H1 (cell line): ENCODE results near the gene ZCCHC9. TPM values are rescaled to one million over a fixed set of nuclear protein-coding genes. Genes with fewer than 3 reads are reported as not detected.
"Not testable (repeated sequence)": the region's sequence is repeated elsewhere in the genome, so short reads cannot be mapped to it uniquely, and the experiment has no call there.

Experiments
- CTCF ChIA-PET: fragments of 300-600 bp; sonication (Branson Sonifier 250); formaldehyde crosslinking; loops from one replicate; lab custom pipeline; 2021; ENCODE audit not compliant: partially characterized antibody; lab: Charles Lee
- POLR2A ChIA-PET: fragments of 300-600 bp; sonication (Branson Sonifier 250); formaldehyde crosslinking; loops from one replicate; lab custom pipeline; 2021; ENCODE audit warnings: inconsistent platforms; ENCODE audit not compliant: partially characterized antibody; lab: Charles Lee
- DNase-seq, 2 experiments: peaks; one replicate each; pipeline versions ENCODE4 v3.0.0 to v3.0.0-alpha.2; 2010 to 2022; ENCODE audit warnings: low spot score in 2 of 2, low read depth in 1 of 2, mixed read lengths in 1 of 2
- FAIRE-seq: peaks from 2 replicates; lab custom pipeline; 2011; peaks lifted over from hg19 to GRCh38; lab: Jason Lieb, UNC
- H2AFZ ChIP-seq: 2 replicates; pipeline ENCODE4 v1.8.1; 2012; ENCODE audit warnings: low read length, inconsistent platforms
- H2AK5ac ChIP-seq: 2 replicates; pipeline ENCODE4 v1.6.1; 2013; ENCODE audit warnings: low read depth, low read length
- H2BK120ac ChIP-seq: replicated peaks from 2 replicates; pipeline ENCODE3; 2013; ENCODE audit warnings: low read depth, low read length, inconsistent platforms
- H2BK12ac ChIP-seq: 2 replicates; pipeline ENCODE4 v1.6.1; 2013; ENCODE audit warnings: low read depth, low read length
- H2BK15ac ChIP-seq: 2 replicates; pipeline ENCODE4 v1.6.1; 2013; ENCODE audit warnings: low read length
- H2BK20ac ChIP-seq: 2 replicates; pipeline ENCODE4 v1.6.1; 2013; ENCODE audit warnings: low read length
- H2BK5ac ChIP-seq: 2 replicates; pipeline ENCODE4 v1.6.1; 2013; ENCODE audit warnings: low read depth, low read length
- H3K14ac ChIP-seq: 2 replicates; pipeline ENCODE4 v1.6.1; 2013; ENCODE audit warnings: inconsistent platforms; ENCODE audit not compliant: insufficient read length
- H3K18ac ChIP-seq: 2 replicates; pipeline ENCODE4 v1.6.1; 2013; ENCODE audit warnings: low read length; ENCODE audit errors: extremely low read depth
- H3K23ac ChIP-seq: 2 replicates; pipeline ENCODE4 v1.6.1; 2013; ENCODE audit warnings: inconsistent platforms; ENCODE audit not compliant: insufficient read length
- H3K23me2 ChIP-seq: 2 replicates; pipeline ENCODE4 v1.6.1; 2013; ENCODE audit warnings: low read depth, low read length
- H3K27ac ChIP-seq: 2 replicates; pipeline ENCODE4 v1.6.1; 2011; ENCODE audit warnings: low read depth, low read length, inconsistent platforms
- H3K27me3 ChIP-seq, 4 experiments: replicated peaks in 1 of 4; 1 replicate in 1 of 4; 2 replicates in 3 of 4; pipeline versions ENCODE4 v1.6.1 to v1.8.1; 2011 to 2013; ENCODE audit warnings: low read length in 3 of 4, mild to moderate bottlenecking in 3 of 4, inconsistent platforms in 2 of 4, mixed read lengths in 2 of 4, moderate library complexity in 1 of 4; ENCODE audit not compliant: control insufficient read depth in 3 of 4, insufficient read depth in 3 of 4; ENCODE audit errors: extremely low read depth in 1 of 4
- H3K36me3 ChIP-seq, 4 experiments: 2 replicates each; pipeline versions ENCODE4 v1.6.1 to v1.8.1; 2011 to 2013; ENCODE audit warnings: mild to moderate bottlenecking in 4 of 4, low read length in 3 of 4, moderate library complexity in 2 of 4, control low read depth in 1 of 4, inconsistent platforms in 1 of 4; ENCODE audit not compliant: insufficient read depth in 4 of 4, control insufficient read depth in 2 of 4
- H3K4ac ChIP-seq: replicated peaks from 2 replicates; pipeline ENCODE3; 2013; ENCODE audit warnings: low read length, low read depth, mixed read lengths, inconsistent platforms; ENCODE audit not compliant: insufficient read length
- H3K4me1 ChIP-seq, 4 experiments: replicated peaks in 1 of 4; 1 replicate in 1 of 4; 2 replicates in 3 of 4; pipeline versions ENCODE4 v1.6.1 to v1.8.1; 2011 to 2013; ENCODE audit warnings: low read length in 3 of 4, inconsistent platforms in 2 of 4, mixed read lengths in 1 of 4; ENCODE audit not compliant: insufficient read depth in 4 of 4, control insufficient read depth in 3 of 4
- H3K4me2 ChIP-seq, 2 experiments: 2 replicates each; pipeline versions ENCODE4 v1.6.1 to v1.8.1; 2011 to 2013; ENCODE audit warnings: low read depth in 2 of 2, low read length in 2 of 2, control low read depth in 1 of 2, inconsistent platforms in 1 of 2, mild to moderate bottlenecking in 1 of 2; ENCODE audit not compliant: insufficient read depth in 1 of 2
- H3K4me3 ChIP-seq, 4 experiments: fragments of 200-600, 300-600 bp in 1 of 4; sonication (generic), shearing (Covaris generic), sonication (Bioruptor Twin) in 1 of 4; 2 replicates each; pipeline versions ENCODE4 v1.5.1 to v1.8.1; 2011 to 2016; ENCODE audit warnings: low read length in 4 of 4, low read depth in 3 of 4, control low read depth in 2 of 4, inconsistent platforms in 2 of 4, mild to moderate bottlenecking in 2 of 4, mixed read lengths in 1 of 4, moderate library complexity in 1 of 4; ENCODE audit not compliant: insufficient read depth in 2 of 4; ENCODE audit errors: extremely low read depth in 1 of 4
- H3K56ac ChIP-seq: replicated peaks from 2 replicates; pipeline ENCODE3; 2013; ENCODE audit warnings: low read depth, mild to moderate bottlenecking, mixed read lengths, low read length, inconsistent platforms; ENCODE audit not compliant: insufficient read length
- H3K79me1 ChIP-seq: 2 replicates; pipeline ENCODE4 v1.6.1; 2013; ENCODE audit warnings: low read depth, low read length, control low read depth
- H3K79me2 ChIP-seq, 2 experiments: 2 replicates each; pipeline versions ENCODE4 v1.6.1 to v1.8.1; 2012 to 2013; ENCODE audit warnings: low read length in 2 of 2, mild to moderate bottlenecking in 2 of 2, inconsistent platforms in 1 of 2; ENCODE audit not compliant: insufficient read depth in 2 of 2, control insufficient read depth in 1 of 2
- H3K9ac ChIP-seq, 4 experiments: replicated peaks in 1 of 4; 1 replicate in 1 of 4; 2 replicates in 3 of 4; pipeline versions ENCODE4 v1.6.1 to v1.8.1; 2011 to 2013; ENCODE audit warnings: low read depth in 3 of 4, low read length in 3 of 4, control low read depth in 2 of 4, mild to moderate bottlenecking in 2 of 4, moderate library complexity in 2 of 4, inconsistent platforms in 1 of 4; ENCODE audit errors: extremely low read depth in 1 of 4
- H3K9me3 ChIP-seq, 2 experiments: 2 replicates each; pipeline versions ENCODE4 v1.6.1 to v1.8.1; 2012 to 2013; ENCODE audit warnings: mild to moderate bottlenecking in 2 of 2, moderate library complexity in 2 of 2, control low read depth in 1 of 2, inconsistent platforms in 1 of 2, low read depth in 1 of 2, low read length in 1 of 2, mixed read lengths in 1 of 2; ENCODE audit not compliant: insufficient read depth in 2 of 2
- H4K20me1 ChIP-seq, 2 experiments: replicated peaks in 1 of 2; 2 replicates each; pipeline versions ENCODE3 to v1.8.1; 2011 to 2013; ENCODE audit warnings: inconsistent platforms in 2 of 2, low read length in 2 of 2, mild to moderate bottlenecking in 1 of 2; ENCODE audit not compliant: insufficient read depth in 2 of 2, control insufficient read depth in 1 of 2
- H4K5ac ChIP-seq: 2 replicates; pipeline ENCODE4 v1.6.1; 2013; ENCODE audit warnings: low read length, low read depth, mixed read lengths, inconsistent platforms; ENCODE audit not compliant: insufficient read length
- H4K8ac ChIP-seq: 2 replicates; pipeline ENCODE4 v1.8.0; 2013; ENCODE audit warnings: mild to moderate bottlenecking, moderate library complexity, low read length, inconsistent platforms; ENCODE audit not compliant: insufficient read depth; ENCODE audit errors: extremely low read depth
- H4K91ac ChIP-seq: replicated peaks from 2 replicates; pipeline ENCODE3; 2013; ENCODE audit warnings: low read length, mixed read lengths, inconsistent platforms; ENCODE audit not compliant: insufficient read length
- WGBS, 2 experiments: shearing (Covaris generic) in 1 of 2; methylation state at CpG; one replicate each; pipeline versions ENCODE4 v1.1.6 to v1.1.7; 2013 to 2015; ENCODE audit warnings: low lambda C conversion rate in 2 of 2, mixed read lengths in 2 of 2, inconsistent platforms in 1 of 2, low coverage in 1 of 2, missing lambda C conversion rate in 1 of 2; ENCODE audit not compliant: insufficient replicate concordance in 2 of 2, insufficient coverage in 1 of 2, insufficient read length in 1 of 2; ENCODE audit errors: extremely low coverage in 1 of 2, missing lambda C conversion rate in 1 of 2; 5-methylcytosine and 5-hydroxymethylcytosine counted together
- polyA plus RNA-seq, 7 experiments: library from polyadenylated mRNA; depleted of rRNA in 3 of 7; stranded (reverse) in 5 of 7; unstranded in 2 of 7; fragments of >200 nt in 5 of 7; fragments of 200-250 nt in 2 of 7; gene quantifications; 1 replicate in 5 of 7; 2 replicates in 1 of 7; 4 replicates in 1 of 7; pipeline versions ENCODE4 v1.2.1 to v1.2.3, GENCODE V29; 2011 to 2013; ENCODE audit warnings: missing spikeins in 2 of 7, mixed read lengths in 2 of 7
- total RNA-seq: library from RNA; stranded (reverse); fragmentation: NEBNext Ultra II Directional; extraction: Animal tissue kit (Norgen Biotek cat#: 25700); gene quantifications from 2 replicates; pipeline ENCODE4 v1.2.1, GENCODE V29; 2021

The ZCCHC9 gene
- total and polyA plus RNA-seq, 2 of the 8 experiments (the other 6 are each of a cell fraction or from before 2014, with no cell fraction given), result 10.9 to 33.6 TPM

DNA sequence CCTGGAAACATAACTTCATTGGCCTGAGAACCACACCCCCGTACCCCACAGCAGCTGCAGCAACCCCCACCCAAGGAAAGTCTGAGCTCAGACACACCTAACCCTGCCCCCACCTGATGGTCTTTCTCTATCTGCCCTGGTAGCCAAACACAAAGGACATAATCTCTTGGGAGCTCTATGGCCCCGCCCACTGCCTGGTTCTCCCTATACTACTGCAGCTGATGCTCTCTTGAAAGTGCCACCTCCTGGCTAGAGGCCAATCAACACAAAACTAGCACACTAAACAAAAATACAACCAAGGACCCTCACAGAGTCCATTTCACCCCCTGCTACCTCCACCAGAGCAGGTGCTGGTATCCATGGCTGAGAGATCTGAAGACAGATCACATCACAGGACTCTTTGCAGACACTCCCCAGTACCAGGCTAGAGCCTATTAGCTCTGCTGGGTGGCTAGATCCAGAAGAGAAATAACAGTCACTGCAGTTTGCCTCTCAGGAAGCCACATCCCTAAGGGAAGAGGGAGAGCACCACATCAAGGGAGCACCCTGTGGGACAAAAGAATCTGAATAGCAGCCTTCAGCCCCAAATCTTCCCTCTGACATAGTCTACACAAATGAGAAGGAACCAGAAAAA is 30.9 kb upstream of the ZCCHC9 start:
- Histone ChIP-seq H3K9ac (0 out of 7 replicates have a peak overlapping the region, but pooled peaks of 1 of the 4 experiments have one; percentile 21), H3K4me1 (peaks cover 0 to 11% (median 3%) of the 10 kb centered on the region in 4 experiments; a peak in 3 of 7 replicates), H3K4me2 (peak overlapping the region; percentile 8 to 36; a peak in 2 of 4 replicates), H3K27ac (0 out of 2 replicates have a peak overlapping the region, but pooled peaks have one; percentile 47), H3K79me2 (peaks cover 0 to 73% of the 10 kb centered on the region in 2 experiments; a peak in 2 of 4 replicates), H3K18ac (peak overlapping the region; percentile 44; the same call in 1 of the 2 replicates), H2BK12ac (0 out of 2 replicates have a peak overlapping the region, but pooled peaks have one; percentile 27)
- H2BK5ac ChIP-seq, H3K4me3 ChIP-seq, H4K5ac ChIP-seq, FAIRE-seq, H3K14ac ChIP-seq, H2AK5ac ChIP-seq, H2AFZ ChIP-seq, H3K79me1 ChIP-seq, H4K20me1 ChIP-seq, H2BK20ac ChIP-seq, H2BK15ac ChIP-seq, H4K8ac ChIP-seq, H3K23me2 ChIP-seq, H3K56ac ChIP-seq, H3K9me3 ChIP-seq, H2BK120ac ChIP-seq, H3K23ac ChIP-seq, H3K4ac ChIP-seq, DNase-seq, H3K27me3 ChIP-seq, H4K91ac ChIP-seq, H3K36me3 ChIP-seq: not testable (repeated sequence)
- ChIA-PET CTCF (interaction anchor here (0.8 to 2.1 kb wide), 7 partner anchors 15 to 64 kb away, joined by 3 to 8 read pairs (median 5); partner anchors contain the start of gene ZCCHC9), POLR2A (interaction anchor here (1.4 to 2.2 kb wide), 3 partner anchors 13 to 37 kb away, joined by 3 to 7 read pairs (median 4); partner anchors contain the start of gene CKMT2)
- WGBS, 2 experiments, result 85% methylated on average over 2 of the region's 2 CpGs; no CpG with 5 or more reads in 1 of the 2 experiments
